K562 (cell line): Measurements from ENCODE around the gene RNF145. TPM values are rescaled to one million over a fixed set of nuclear protein-coding genes. Genes with fewer than 3 reads are reported as not detected.

Experiments
- CBFA2T2 ChIP-seq: fragments of 450-650 bp; conservative IDR thresholded peaks from 2 replicates; pipeline ENCODE4 v1.6.1; 2017; ENCODE audit warnings: mild to moderate bottlenecking
- CBFA2T3 ChIP-seq: fragments of 450-650 bp; IDR thresholded peaks from 2 replicates; pipeline ENCODE4 v1.6.1; 2017
- CEBPB ChIP-seq: fragments of 450-650 bp; IDR thresholded peaks from 2 replicates; pipeline ENCODE4 v1.6.1; 2016; ENCODE audit warnings: missing genetic modification characterization, missing compliant biosample characterization
- GTF2F1 ChIP-seq: IDR thresholded peaks from 2 replicates; pipeline ENCODE4 v1.6.1; 2011; ENCODE audit warnings: low read depth, low read length, improper control_type of control experiment
- KHSRP ChIP-seq: fragments of 450-650 bp; IDR thresholded peaks from 2 replicates; pipeline ENCODE4 v1.6.1; 2017
- PHF21A ChIP-seq: fragments of 450-650 bp; IDR thresholded peaks from 2 replicates; pipeline ENCODE4 v1.6.1; 2017; ENCODE audit warnings: low read depth, borderline replicate concordance
- TCF7 ChIP-seq: sonication (generic); IDR thresholded peaks from 2 replicates; pipeline ENCODE4 v1.6.1; 2016; ENCODE audit warnings: antibody characterized with exemption, borderline replicate concordance
- ZBTB5 ChIP-seq: fragments of 450-650 bp; IDR thresholded peaks from 2 replicates; pipeline ENCODE4 v1.6.1; 2017; ENCODE audit warnings: antibody characterized with exemption
- ZNF75A ChIP-seq: fragments of 450-650 bp; formaldehyde crosslinking; IDR thresholded peaks from 2 replicates; pipeline ENCODE4 v1.4.0; 2020; ENCODE audit warnings: mild to moderate bottlenecking
- ZNF764 ChIP-seq: fragments of 250-450 bp; sonication (Bioruptor Pico); IDR thresholded peaks from 2 replicates; pipeline ENCODE4 v1.4.0; 2020; ENCODE audit warnings: low read depth, mild to moderate bottlenecking, moderate library complexity
- ZNF77 ChIP-seq: fragments of 250-450 bp; sonication (Bioruptor Pico); IDR thresholded peaks from 2 replicates; pipeline ENCODE4 v1.5.0; 2020
- polyA plus RNA-seq, 8 experiments: library from polyadenylated mRNA; depleted of rRNA in 4 of 8; stranded (reverse) in 5 of 8; unstranded in 3 of 8; fragments of >200 nt; fragmentation: Nextera tagmentation in 2 of 8; fragmentation: Illumina TruSeq in 1 of 8; extraction: Ambion mirVana in 2 of 8; extraction: Trizol in 1 of 8; gene quantifications; 2 replicates each; pipeline versions ENCODE4 v1.2.1 to v1.2.3, GENCODE V29; 2011 to 2014; ENCODE audit warnings: inconsistent platforms in 1 of 8, missing spikeins in 1 of 8
- total RNA-seq, 7 experiments: library from RNA; depleted of rRNA in 6 of 7; stranded (reverse); fragments of >200 nt in 6 of 7; fragmentation: Illumina TruSeq in 2 of 7; extraction: Trizol in 2 of 7; gene quantifications; 2 replicates each; pipeline versions ENCODE4 v1.2.1 to v1.2.3, GENCODE V29; 2011 to 2021; ENCODE audit warnings: low replicate concordance in 1 of 7
- TF ChIP-seq, protein P1 (sequence below): sonication (generic); formaldehyde crosslinking; IDR thresholded peaks from 2 replicates; pipeline ENCODE4 v1.8.0; 2022; ENCODE audit warnings: mild to moderate bottlenecking, missing genetic modification reagents
- TF ChIP-seq, protein P2 (sequence below): fragments of 200-800 bp; sonication (Bioruptor generic); IDR thresholded peaks from 2 replicates; pipeline ENCODE4 v1.6.1; 2016; ENCODE audit warnings: missing genetic modification characterization, missing compliant biosample characterization
- TF ChIP-seq, protein P3 (sequence below): conservative IDR thresholded peaks from 2 replicates; pipeline ENCODE4 v1.6.1; 2011; ENCODE audit warnings: low read depth, mild to moderate bottlenecking, low read length; ENCODE audit not compliant: control insufficient read depth
- TF ChIP-seq, protein P4 (sequence below): sonication (generic); formaldehyde crosslinking; IDR thresholded peaks from 2 replicates; pipeline ENCODE4 v1.8.0; 2022; ENCODE audit warnings: missing genetic modification reagents, mild to moderate bottlenecking, borderline replicate concordance
- TF ChIP-seq, protein P5 (sequence below): fragments of 250-450 bp; sonication (Bioruptor Pico); IDR thresholded peaks from 2 replicates; pipeline ENCODE4 v1.8.0; 2021; ENCODE audit warnings: moderate library complexity, mild to moderate bottlenecking, inconsistent platforms

RNF145 gene
- total and polyA plus RNA-seq, 9 of the 15 experiments (the other 6 are each of a cell fraction or from before 2014, with no cell fraction given) = 13.6 to 40.7 (median 25.4) TPM

DNA sequence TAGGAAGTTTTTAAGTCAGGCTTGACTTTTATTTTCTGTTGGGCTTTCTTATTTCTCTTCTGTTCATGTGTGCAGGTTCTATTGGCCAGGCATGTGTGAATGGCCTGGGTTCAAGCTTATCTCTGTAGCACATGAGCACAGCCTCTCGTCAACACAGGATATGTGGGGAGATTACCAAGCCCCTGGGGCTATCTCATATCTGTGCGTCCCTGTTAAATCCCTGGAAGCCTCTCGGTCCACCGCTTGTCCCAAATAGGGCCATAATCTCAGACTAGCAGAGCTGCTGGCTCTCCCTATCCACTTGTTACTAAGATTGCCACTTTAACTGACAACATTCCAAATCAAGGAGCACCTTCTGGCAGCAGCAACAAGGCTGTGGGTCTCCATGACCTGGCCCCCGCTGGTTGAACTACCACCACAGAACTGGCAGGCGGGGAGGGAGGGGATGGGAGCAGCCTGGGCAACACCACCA is 81.2 kb downstream of the RNF145 start (continued):
- no peak for TF ChIP-seq ZBTB5
- TF ChIP-seq, protein P1, sequence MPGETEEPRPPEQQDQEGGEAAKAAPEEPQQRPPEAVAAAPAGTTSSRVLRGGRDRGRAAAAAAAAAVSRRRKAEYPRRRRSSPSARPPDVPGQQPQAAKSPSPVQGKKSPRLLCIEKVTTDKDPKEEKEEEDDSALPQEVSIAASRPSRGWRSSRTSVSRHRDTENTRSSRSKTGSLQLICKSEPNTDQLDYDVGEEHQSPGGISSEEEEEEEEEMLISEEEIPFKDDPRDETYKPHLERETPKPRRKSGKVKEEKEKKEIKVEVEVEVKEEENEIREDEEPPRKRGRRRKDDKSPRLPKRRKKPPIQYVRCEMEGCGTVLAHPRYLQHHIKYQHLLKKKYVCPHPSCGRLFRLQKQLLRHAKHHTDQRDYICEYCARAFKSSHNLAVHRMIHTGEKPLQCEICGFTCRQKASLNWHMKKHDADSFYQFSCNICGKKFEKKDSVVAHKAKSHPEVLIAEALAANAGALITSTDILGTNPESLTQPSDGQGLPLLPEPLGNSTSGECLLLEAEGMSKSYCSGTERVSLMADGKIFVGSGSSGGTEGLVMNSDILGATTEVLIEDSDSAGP (CRISPR knock-in tag) = no peak
- peak; percentile 35; the same call in 1 of the 2 replicates for TF ChIP-seq PHF21A
- TF ChIP-seq GTF2F1 = no peak
- TF ChIP-seq ZNF75A (CRISPR knock-in tag) = no peak
- peak; percentile 76 for TF ChIP-seq KHSRP
- TF ChIP-seq, protein P2, sequence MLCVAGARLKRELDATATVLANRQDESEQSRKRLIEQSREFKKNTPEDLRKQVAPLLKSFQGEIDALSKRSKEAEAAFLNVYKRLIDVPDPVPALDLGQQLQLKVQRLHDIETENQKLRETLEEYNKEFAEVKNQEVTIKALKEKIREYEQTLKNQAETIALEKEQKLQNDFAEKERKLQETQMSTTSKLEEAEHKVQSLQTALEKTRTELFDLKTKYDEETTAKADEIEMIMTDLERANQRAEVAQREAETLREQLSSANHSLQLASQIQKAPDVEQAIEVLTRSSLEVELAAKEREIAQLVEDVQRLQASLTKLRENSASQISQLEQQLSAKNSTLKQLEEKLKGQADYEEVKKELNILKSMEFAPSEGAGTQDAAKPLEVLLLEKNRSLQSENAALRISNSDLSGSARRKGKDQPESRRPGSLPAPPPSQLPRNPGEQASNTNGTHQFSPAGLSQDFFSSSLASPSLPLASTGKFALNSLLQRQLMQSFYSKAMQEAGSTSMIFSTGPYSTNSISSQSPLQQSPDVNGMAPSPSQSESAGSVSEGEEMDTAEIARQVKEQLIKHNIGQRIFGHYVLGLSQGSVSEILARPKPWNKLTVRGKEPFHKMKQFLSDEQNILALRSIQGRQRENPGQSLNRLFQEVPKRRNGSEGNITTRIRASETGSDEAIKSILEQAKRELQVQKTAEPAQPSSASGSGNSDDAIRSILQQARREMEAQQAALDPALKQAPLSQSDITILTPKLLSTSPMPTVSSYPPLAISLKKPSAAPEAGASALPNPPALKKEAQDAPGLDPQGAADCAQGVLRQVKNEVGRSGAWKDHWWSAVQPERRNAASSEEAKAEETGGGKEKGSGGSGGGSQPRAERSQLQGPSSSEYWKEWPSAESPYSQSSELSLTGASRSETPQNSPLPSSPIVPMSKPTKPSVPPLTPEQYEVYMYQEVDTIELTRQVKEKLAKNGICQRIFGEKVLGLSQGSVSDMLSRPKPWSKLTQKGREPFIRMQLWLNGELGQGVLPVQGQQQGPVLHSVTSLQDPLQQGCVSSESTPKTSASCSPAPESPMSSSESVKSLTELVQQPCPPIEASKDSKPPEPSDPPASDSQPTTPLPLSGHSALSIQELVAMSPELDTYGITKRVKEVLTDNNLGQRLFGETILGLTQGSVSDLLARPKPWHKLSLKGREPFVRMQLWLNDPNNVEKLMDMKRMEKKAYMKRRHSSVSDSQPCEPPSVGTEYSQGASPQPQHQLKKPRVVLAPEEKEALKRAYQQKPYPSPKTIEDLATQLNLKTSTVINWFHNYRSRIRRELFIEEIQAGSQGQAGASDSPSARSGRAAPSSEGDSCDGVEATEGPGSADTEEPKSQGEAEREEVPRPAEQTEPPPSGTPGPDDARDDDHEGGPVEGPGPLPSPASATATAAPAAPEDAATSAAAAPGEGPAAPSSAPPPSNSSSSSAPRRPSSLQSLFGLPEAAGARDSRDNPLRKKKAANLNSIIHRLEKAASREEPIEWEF (CRISPR knock-in tag) = no peak
- TF ChIP-seq CBFA2T2 = peak; percentile 96
- no peak for TF ChIP-seq CEBPB
- no peak for TF ChIP-seq ZNF77
- TF ChIP-seq TCF7 = peak; percentile 44; the same call in 1 of the 2 replicates
- peak; percentile 98 for TF ChIP-seq CBFA2T3
- TF ChIP-seq ZNF764 (CRISPR knock-in tag) = no peak
- TF ChIP-seq, protein P3, sequence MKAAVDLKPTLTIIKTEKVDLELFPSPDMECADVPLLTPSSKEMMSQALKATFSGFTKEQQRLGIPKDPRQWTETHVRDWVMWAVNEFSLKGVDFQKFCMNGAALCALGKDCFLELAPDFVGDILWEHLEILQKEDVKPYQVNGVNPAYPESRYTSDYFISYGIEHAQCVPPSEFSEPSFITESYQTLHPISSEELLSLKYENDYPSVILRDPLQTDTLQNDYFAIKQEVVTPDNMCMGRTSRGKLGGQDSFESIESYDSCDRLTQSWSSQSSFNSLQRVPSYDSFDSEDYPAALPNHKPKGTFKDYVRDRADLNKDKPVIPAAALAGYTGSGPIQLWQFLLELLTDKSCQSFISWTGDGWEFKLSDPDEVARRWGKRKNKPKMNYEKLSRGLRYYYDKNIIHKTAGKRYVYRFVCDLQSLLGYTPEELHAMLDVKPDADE = no peak
- TF ChIP-seq, protein P4, sequence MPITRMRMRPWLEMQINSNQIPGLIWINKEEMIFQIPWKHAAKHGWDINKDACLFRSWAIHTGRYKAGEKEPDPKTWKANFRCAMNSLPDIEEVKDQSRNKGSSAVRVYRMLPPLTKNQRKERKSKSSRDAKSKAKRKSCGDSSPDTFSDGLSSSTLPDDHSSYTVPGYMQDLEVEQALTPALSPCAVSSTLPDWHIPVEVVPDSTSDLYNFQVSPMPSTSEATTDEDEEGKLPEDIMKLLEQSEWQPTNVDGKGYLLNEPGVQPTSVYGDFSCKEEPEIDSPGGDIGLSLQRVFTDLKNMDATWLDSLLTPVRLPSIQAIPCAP = no peak
- TF ChIP-seq, protein P5, sequence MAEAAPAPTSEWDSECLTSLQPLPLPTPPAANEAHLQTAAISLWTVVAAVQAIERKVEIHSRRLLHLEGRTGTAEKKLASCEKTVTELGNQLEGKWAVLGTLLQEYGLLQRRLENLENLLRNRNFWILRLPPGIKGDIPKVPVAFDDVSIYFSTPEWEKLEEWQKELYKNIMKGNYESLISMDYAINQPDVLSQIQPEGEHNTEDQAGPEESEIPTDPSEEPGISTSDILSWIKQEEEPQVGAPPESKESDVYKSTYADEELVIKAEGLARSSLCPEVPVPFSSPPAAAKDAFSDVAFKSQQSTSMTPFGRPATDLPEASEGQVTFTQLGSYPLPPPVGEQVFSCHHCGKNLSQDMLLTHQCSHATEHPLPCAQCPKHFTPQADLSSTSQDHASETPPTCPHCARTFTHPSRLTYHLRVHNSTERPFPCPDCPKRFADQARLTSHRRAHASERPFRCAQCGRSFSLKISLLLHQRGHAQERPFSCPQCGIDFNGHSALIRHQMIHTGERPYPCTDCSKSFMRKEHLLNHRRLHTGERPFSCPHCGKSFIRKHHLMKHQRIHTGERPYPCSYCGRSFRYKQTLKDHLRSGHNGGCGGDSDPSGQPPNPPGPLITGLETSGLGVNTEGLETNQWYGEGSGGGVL (CRISPR knock-in tag) = no peak
